ENCODE measurements around the gene CDC37L1. TPM values are rescaled to one million over a fixed set of nuclear protein-coding genes. Genes with fewer than 3 reads are reported as not detected.
"Not testable (repeated sequence)": the region's sequence is repeated elsewhere in the genome, so short reads cannot be mapped to it uniquely, and the experiment has no call there.

CDC37L1 gene
- total RNA-seq, 1 donor from 2014 or later: 23.8 TPM

GRCh38 chr9:4750023-4750673, 70.8 kb downstream of the CDC37L1 start:
- H3K4me1 ChIP-seq: no peaks in the 10 kb centered on the region
- H3K9me3 ChIP-seq: no peaks in the 10 kb centered on the region
- no peak for TF ChIP-seq POLR2A (IDR thresholded peaks at IDR 0.05)
- peak; percentile 12 to 62 (median 29) for TF ChIP-seq CTCF (IDR thresholded peaks at IDR 0.05)
- no peak for DNase-seq (ENCODE audit: extremely low spot score in 2 of 2)
- no peaks in the 10 kb centered on the region for H3K27me3 ChIP-seq
- H3K36me3 ChIP-seq: no peaks in the 10 kb centered on the region
- no peak overlapping the region for H3K27ac ChIP-seq
- intact Hi-C loops (cut with DNase I): loop anchor here (10.0 kb wide), 1 partner anchor 685 kb away; the partner anchor contains the start of gene PLGRKT
- H3K4me3 ChIP-seq: no peak overlapping the region

- H3K4me3 ChIP-seq; DNase-seq (ENCODE audit: extremely low spot score in 2 of 2); H3K27me3 ChIP-seq; H3K9me3 ChIP-seq; H3K36me3 ChIP-seq; H3K27ac ChIP-seq; H3K4me1 ChIP-seq: not testable (repeated sequence)
- intact Hi-C loops (cut with DNase I): loop anchor here (10.0 kb wide), 1 partner anchor 680 kb away; the partner anchor contains the start of gene PLGRKT
Observed at GRCh38 chr9:4754530-4754929, 75.2 kb downstream of the CDC37L1 start.

DNA sequence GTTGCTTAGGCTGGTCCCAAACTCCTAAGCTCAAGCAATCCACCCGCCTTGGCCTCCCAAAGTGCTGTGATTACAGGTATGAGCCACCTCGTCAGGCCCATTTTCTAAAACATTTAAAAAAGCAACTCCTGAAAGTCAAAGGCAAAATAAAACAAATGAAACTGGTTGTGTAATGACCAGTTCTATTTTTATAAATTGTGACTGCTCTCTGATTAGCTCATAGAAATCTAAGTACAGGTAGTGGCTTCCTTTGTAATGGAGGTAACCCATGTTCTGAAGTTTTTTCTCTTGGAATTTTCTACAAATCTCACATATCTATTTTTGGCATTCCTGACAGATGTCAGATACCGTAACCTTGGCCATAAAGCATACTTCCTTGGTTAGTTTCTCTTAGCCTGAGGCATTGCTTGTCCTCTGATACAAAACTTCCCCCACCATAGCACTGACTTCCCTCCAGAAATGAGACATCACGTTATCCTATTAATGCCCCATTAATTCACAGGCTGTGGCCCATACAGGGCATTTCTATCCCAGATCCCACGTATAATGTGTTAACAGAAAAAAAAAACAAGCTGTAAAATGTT, 75.7 kb downstream of the CDC37L1 start:
- Histone ChIP-seq H3K27ac (no peak overlapping the region), H3K27me3 (no peaks in the 10 kb centered on the region), H3K4me1 (no peaks in the 10 kb centered on the region), H3K4me3 (no peak overlapping the region), H3K36me3 (no peaks in the 10 kb centered on the region), H3K9me3 (no peaks in the 10 kb centered on the region)
- no peak for TF ChIP-seq CTCF (IDR thresholded peaks at IDR 0.05)
- TF ChIP-seq POLR2A (IDR thresholded peaks at IDR 0.05): no peak
- intact Hi-C loops (cut with DNase I): loop anchor here (10.0 kb wide), 1 partner anchor 680 kb away; the partner anchor contains the start of gene PLGRKT
- DNase-seq (ENCODE audit: extremely low spot score in 2 of 2): no peak

GRCh38 chr9:4756420-4756819, 77.1 kb downstream of the CDC37L1 start:
- TF ChIP-seq CTCF (IDR thresholded peaks at IDR 0.05) (no peak), POLR2AphosphoS5 (IDR thresholded peaks at IDR 0.05; ENCODE audit: insufficient read depth in 1 of 2, low read depth in 1 of 2) (no peak), POLR2A (IDR thresholded peaks at IDR 0.05) (no peak)
- intact Hi-C loops (cut with DNase I): loop anchor here (10.0 kb wide), 1 partner anchor 678 kb away; the partner anchor contains the start of gene PLGRKT
- no peak overlapping the region for H3K27ac ChIP-seq
- no peaks in the 10 kb centered on the region for H3K9me3 ChIP-seq
- no peaks in the 10 kb centered on the region for H3K27me3 ChIP-seq
- no peaks in the 10 kb centered on the region for H3K36me3 ChIP-seq
- no peaks in the 10 kb centered on the region for H3K4me1 ChIP-seq
- DNase-seq (ENCODE audit: extremely low spot score in 2 of 2): no peak
- no peak overlapping the region for H3K4me3 ChIP-seq

Other genes starting within 250 kb of the CDC37L1 start
- gene SLC1A1, start 189.1 kb upstream of the CDC37L1 start, total RNA-seq: 1.5 TPM
- gene PLPP6, start 17.3 kb upstream of the CDC37L1 start, total RNA-seq: 7.1 TPM
- gene SPATA6L, start 13.1 kb upstream of the CDC37L1 start, total RNA-seq: 3.9 TPM
- 72.4 TPM for gene AK3, start 61.6 kb downstream of the CDC37L1 start, total RNA-seq
- 24.8 TPM for gene RCL1, start 113.4 kb downstream of the CDC37L1 start, total RNA-seq

All from vagina (tissue), 2 donors.